ENCODE measurements around the gene CD180.

Gene CD180

GRCh38 chr5:67203701-67204074 lies 7.1 kb upstream of the CD180 start:
- Mint-ChIP-seq H3K27me3 (ENCODE audit: low read depth) (no peaks in the 10 kb centered on the region), H3K27ac (peak overlapping the region; percentile 62), H3K4me1 (ENCODE audit: low read depth) (peaks cover 79% of the 10 kb centered on the region), H3K36me3 (ENCODE audit: low read depth) (peaks cover 33% of the 10 kb centered on the region), H3K9me3 (peaks cover 24% of the 10 kb centered on the region), H3K4me3 (peak overlapping the region; percentile 68)
- DNase-seq (ENCODE audit: low spot score): no peak

DNA sequence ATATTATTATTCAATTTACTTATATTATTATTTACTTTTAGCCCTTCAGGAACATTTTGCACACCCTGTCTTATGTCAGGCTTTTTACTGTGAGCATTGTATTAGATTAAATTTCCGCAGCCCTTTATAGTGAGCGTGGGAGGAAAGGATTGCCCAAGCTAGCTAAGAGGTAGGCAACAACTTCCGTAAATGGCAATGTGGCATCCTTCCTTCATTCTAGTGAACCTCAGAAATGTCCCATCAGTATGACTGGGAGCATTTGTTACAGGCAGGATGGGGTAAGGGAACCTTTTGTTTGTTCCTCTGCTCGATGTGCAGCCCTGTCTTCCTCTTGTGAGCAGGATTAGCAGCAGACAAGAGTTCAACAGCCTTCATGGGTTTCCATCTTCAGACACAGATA lies 6.2 kb upstream of the CD180 start:
- H3K4me3 Mint-ChIP-seq: peak overlapping the region; percentile 36
- H3K27ac Mint-ChIP-seq: peak overlapping the region; percentile 64

DNA sequence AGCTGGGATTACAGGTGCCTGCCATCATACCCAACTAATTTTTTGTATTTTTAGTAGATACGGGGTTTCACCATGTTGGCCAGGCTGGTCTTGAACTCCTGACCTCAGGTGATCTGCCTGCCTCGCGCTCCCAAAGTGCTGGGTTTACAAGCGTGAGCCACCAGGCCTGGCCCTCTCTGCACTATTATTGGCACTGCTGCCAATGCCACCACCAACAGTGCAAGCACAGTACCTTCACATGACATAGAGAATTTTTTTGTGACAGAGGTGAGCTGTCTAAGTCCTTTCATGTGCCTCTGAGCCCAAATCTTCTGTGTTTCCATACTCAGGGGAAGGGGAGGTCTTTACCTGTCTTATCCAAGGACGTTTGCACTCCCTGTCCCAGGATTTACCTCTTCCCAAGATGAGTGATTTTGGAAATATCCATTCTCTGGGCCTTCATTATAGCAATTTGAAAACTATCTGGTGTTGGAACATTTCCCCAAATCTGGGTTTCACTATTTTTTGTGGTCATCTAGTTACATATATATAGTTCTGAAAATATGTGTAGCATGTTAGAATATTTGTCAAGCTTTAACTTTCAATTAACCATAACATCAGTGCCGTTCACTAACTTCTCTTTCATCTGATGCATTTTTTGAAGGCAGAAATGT lies 5.4 kb upstream of the CD180 start:
- no peak overlapping the region for H3K27ac Mint-ChIP-seq

More for the DNA sequence above, 6.2 kb upstream of the CD180 start:
- peaks cover 29% of the 10 kb centered on the region for H3K9me3 Mint-ChIP-seq
- H3K27me3 Mint-ChIP-seq (ENCODE audit: low read depth): no peaks in the 10 kb centered on the region
- H3K36me3 Mint-ChIP-seq (ENCODE audit: low read depth): peaks cover 34% of the 10 kb centered on the region
- DNase-seq (ENCODE audit: low spot score): no peak
- peaks cover 78% of the 10 kb centered on the region for H3K4me1 Mint-ChIP-seq (ENCODE audit: low read depth)

DNA sequence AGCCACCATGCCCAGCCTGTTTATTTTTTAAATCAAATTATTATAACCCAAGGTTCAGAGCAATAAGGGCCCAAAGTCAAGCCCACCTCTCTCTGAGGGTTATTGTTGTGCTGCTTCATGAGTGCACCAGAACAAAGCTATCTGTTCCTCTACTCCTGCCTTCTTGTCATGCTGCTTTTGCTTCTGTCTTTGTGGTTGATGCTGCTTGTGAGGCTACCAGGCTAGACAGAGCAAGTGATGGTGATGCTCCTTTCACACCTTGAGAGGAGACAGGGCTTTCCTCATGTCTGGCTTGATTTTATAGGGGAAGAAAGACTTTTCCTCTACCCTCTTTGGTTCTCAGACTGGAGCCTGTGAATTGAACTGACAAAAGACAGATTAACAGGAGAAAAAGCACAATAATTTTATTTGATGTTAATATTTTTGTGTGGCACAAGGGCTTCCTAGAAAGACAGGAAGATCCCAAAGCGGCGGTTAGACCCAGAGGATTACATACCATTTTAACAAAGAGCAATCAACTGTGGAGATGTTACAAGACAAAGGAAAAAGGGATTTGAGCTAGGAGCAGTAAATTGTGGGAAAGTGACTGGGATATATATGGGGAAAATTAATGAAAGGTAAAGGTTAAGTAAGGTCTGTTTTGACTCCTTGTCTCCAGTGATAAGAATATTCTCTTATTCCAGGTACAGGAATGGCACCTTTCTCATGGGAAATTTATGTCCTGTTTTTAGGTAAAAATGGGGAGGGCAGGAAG lies 4.4 kb upstream of the CD180 start:
- Mint-ChIP-seq H3K27me3 (ENCODE audit: low read depth) (no peaks in the 10 kb centered on the region), H3K27ac (peak overlapping the region; percentile 17), H3K36me3 (ENCODE audit: low read depth) (peaks cover 33% of the 10 kb centered on the region), H3K4me1 (ENCODE audit: low read depth) (peaks cover 70% of the 10 kb centered on the region), H3K9me3 (peaks cover 27% of the 10 kb centered on the region), H3K4me3 (peak overlapping the region; percentile 17)
- DNase-seq (ENCODE audit: low spot score): no peak

More for the DNA sequence above, 5.4 kb upstream of the CD180 start:
- Mint-ChIP-seq H3K4me3 (peak overlapping the region; percentile 21), H3K27me3 (ENCODE audit: low read depth) (no peaks in the 10 kb centered on the region), H3K4me1 (ENCODE audit: low read depth) (peaks cover 76% of the 10 kb centered on the region), H3K9me3 (peaks cover 29% of the 10 kb centered on the region), H3K36me3 (ENCODE audit: low read depth) (peaks cover 33% of the 10 kb centered on the region)
- no peak for DNase-seq (ENCODE audit: low spot score)

DNA sequence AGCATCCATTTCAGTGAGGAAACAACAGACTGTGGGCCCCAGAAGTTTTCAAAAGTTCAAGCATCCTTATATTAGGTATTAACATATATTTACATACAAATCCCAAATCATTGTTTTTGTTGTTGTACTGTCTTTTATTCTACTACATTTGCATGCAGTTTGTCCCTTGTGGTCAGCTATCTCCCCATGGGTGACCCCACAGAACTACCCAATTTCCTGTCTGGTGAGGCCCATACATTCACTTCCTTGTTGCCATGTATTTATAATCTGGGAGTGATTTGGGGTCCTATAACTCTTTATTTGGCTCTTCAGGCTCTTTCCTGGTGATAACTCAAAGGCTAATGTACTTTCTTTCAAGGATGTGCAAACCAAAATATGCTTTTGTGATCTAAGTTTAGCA lies 3.3 kb upstream of the CD180 start:
- H3K27ac Mint-ChIP-seq: peak overlapping the region; percentile 27
- no peaks in the 10 kb centered on the region for H3K27me3 Mint-ChIP-seq (ENCODE audit: low read depth)
- H3K9me3 Mint-ChIP-seq: peaks cover 23% of the 10 kb centered on the region
- DNase-seq (ENCODE audit: low spot score): no peak
- peaks cover 63% of the 10 kb centered on the region for H3K4me1 Mint-ChIP-seq (ENCODE audit: low read depth)
- H3K4me3 Mint-ChIP-seq: peak overlapping the region; percentile 21
- peaks cover 31% of the 10 kb centered on the region for H3K36me3 Mint-ChIP-seq (ENCODE audit: low read depth)

GRCh38 chr5:67198917-67199316 lies 2.3 kb upstream of the CD180 start:
- Mint-ChIP-seq H3K4me1 (ENCODE audit: low read depth) (peaks cover 59% of the 10 kb centered on the region), H3K27me3 (ENCODE audit: low read depth) (no peaks in the 10 kb centered on the region), H3K36me3 (ENCODE audit: low read depth) (peaks cover 29% of the 10 kb centered on the region), H3K4me3 (peak overlapping the region; percentile 32), H3K9me3 (peaks cover 23% of the 10 kb centered on the region), H3K27ac (peak overlapping the region; percentile 31)
- DNase-seq (ENCODE audit: low spot score): no peak

DNA sequence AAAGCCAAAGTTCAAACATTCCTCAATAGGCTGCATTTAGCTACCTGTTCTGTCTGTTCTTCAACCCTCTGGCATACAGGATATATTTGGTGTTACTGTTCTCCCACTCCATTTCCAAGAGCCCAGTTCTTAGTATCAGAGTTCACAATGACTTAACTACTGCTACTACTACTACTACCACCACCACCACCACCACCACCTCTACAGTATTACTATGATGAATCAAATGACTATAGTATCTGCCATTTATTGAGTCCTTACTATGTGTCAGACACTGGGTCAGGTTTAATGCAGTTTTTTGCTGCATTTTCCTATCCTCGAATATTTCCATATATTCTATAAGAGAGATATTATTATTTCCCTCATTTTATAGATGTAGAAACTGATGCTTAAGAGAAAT lies 937 bp upstream of the CD180 start:
- Mint-ChIP-seq H3K36me3 (ENCODE audit: low read depth) (peaks cover 29% of the 10 kb centered on the region), H3K9me3 (peaks cover 23% of the 10 kb centered on the region), H3K27me3 (ENCODE audit: low read depth) (no peaks in the 10 kb centered on the region), H3K4me1 (ENCODE audit: low read depth) (peaks cover 51% of the 10 kb centered on the region), H3K27ac (no peak overlapping the region), H3K4me3 (no peak overlapping the region)
- DNase-seq (ENCODE audit: low spot score): no peak

DNA sequence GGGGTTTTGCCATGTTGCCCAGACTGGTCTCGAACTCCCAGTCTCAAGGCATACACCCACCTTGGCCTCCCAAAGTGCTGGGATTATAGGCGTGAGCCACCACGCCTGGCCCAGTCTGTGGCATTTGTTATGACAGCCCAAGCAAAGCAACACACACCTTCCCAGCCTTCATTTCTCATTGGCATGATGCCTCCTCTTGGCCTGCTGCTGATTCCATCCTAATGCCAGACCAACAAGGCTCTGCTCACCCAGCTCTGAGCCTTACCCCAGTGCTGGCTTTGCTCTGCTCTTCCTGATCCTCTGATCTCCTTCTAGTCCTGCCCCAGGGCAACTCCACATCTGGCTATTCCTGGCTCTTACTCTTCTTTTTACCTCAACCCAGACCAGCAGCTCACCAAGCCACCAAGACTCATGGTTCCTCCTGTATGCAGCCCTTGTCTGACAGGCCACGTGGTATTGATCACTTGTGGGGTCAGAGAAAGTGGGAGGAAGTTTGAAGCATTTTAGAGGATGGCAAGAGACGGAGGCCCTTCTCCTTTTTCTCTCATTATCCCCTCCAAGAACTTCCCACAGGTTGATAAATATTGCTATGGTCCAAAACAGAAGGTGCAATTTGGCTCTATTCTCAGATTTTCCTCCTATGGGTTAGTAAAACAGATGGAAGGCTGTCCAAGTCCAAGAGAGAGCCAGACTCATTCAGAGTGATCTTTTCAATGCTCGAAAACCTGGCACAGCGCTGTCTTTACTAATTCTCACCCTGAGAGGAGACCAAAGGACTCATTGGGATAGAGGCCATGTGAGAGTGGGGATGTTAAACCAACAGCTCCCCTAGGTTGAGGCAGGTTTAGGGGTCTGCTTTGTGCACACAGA lies 958 bp downstream of the CD180 start:
- H3K27ac Mint-ChIP-seq: peak overlapping the region; percentile 15
- peaks cover 23% of the 10 kb centered on the region for H3K9me3 Mint-ChIP-seq
- DNase-seq (ENCODE audit: low spot score): no peak
- H3K4me3 Mint-ChIP-seq: no peak overlapping the region
- peaks cover 25% of the 10 kb centered on the region for H3K36me3 Mint-ChIP-seq (ENCODE audit: low read depth)
- H3K4me1 Mint-ChIP-seq (ENCODE audit: low read depth): peaks cover 44% of the 10 kb centered on the region
- H3K27me3 Mint-ChIP-seq (ENCODE audit: low read depth): no peaks in the 10 kb centered on the region

- peaks cover 19% of the 10 kb centered on the region for H3K9me3 Mint-ChIP-seq
- peaks cover 17% of the 10 kb centered on the region for H3K36me3 Mint-ChIP-seq (ENCODE audit: low read depth)
- no peaks in the 10 kb centered on the region for H3K27me3 Mint-ChIP-seq (ENCODE audit: low read depth)
- no peak for DNase-seq (ENCODE audit: low spot score)
- H3K4me3 Mint-ChIP-seq: no peak overlapping the region
- H3K27ac Mint-ChIP-seq: no peak overlapping the region
- H3K4me1 Mint-ChIP-seq (ENCODE audit: low read depth): peaks cover 42% of the 10 kb centered on the region
These were observed 2.4 kb downstream of the CD180 start for GRCh38 chr5:67194166-67194565.

- Mint-ChIP-seq H3K27me3 (ENCODE audit: low read depth) (no peaks in the 10 kb centered on the region), H3K27ac (no peak overlapping the region), H3K4me3 (no peak overlapping the region), H3K36me3 (ENCODE audit: low read depth) (peaks cover 13% of the 10 kb centered on the region), H3K9me3 (peaks cover 11% of the 10 kb centered on the region), H3K4me1 (ENCODE audit: low read depth) (peaks cover 42% of the 10 kb centered on the region)
- no peak for DNase-seq (ENCODE audit: low spot score)
These were observed 3.2 kb downstream of the CD180 start for GRCh38 chr5:67193439-67193807.

GRCh38 chr5:67192719-67193438 lies 3.7 kb downstream of the CD180 start:
- no peak overlapping the region for H3K27ac Mint-ChIP-seq
- H3K27me3 Mint-ChIP-seq (ENCODE audit: low read depth): no peaks in the 10 kb centered on the region
- no peak for DNase-seq (ENCODE audit: low spot score)
- peaks cover 9% of the 10 kb centered on the region for H3K9me3 Mint-ChIP-seq
- peaks cover 43% of the 10 kb centered on the region for H3K4me1 Mint-ChIP-seq (ENCODE audit: low read depth)
- H3K36me3 Mint-ChIP-seq (ENCODE audit: low read depth): peaks cover 12% of the 10 kb centered on the region
- no peak overlapping the region for H3K4me3 Mint-ChIP-seq

GRCh38 chr5:67190861-67191260 lies 5.7 kb downstream of the CD180 start:
- Mint-ChIP-seq H3K27me3 (ENCODE audit: low read depth) (no peaks in the 10 kb centered on the region), H3K9me3 (peaks cover 9% of the 10 kb centered on the region), H3K4me3 (no peak overlapping the region), H3K27ac (no peak overlapping the region), H3K4me1 (ENCODE audit: low read depth) (peaks cover 53% of the 10 kb centered on the region), H3K36me3 (ENCODE audit: low read depth) (peaks cover 12% of the 10 kb centered on the region)
- no peak for DNase-seq (ENCODE audit: low spot score)

DNA sequence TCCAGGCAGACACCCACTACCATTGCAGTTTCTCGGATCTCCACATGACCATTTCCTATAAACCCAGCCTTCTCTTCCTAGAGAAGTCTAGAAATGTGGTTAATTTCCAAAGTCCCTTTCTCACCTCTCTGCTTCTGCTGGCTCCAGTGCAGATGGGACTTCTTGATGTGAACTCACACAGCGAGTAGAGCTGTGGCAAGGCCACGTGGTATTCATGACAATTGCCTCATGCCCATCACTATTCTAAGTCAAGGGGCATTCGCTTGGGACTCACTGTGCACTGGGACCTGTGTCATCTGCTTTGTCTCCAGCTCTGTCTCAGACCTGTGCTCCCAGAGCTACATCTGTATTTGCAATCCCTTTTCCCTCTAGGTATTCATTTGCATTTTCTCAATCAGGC lies 6.2 kb downstream of the CD180 start:
- H3K4me3 Mint-ChIP-seq: no peak overlapping the region
- H3K4me1 Mint-ChIP-seq (ENCODE audit: low read depth): peaks cover 48% of the 10 kb centered on the region
- H3K27me3 Mint-ChIP-seq (ENCODE audit: low read depth): no peaks in the 10 kb centered on the region
- H3K36me3 Mint-ChIP-seq (ENCODE audit: low read depth): peaks cover 10% of the 10 kb centered on the region
- H3K27ac Mint-ChIP-seq: no peak overlapping the region
- DNase-seq (ENCODE audit: low spot score): no peak
- peaks cover 9% of the 10 kb centered on the region for H3K9me3 Mint-ChIP-seq

All from T-helper 2 cell treated with Interferon-gamma antibody and Interleukin-4, amounts not matched to agents 5 μg/mL and 100 μg/mL, for 36 hours (primary cell).